Measurements from ENCODE around the gene PRDX2.

GRCh38 chr19:12770922-12771321 is 30.7 kb downstream of the PRDX2 start:
- TF ChIP-seq CTCF (IDR thresholded peaks at IDR 0.05; ENCODE audit: extremely low read depth in 1 of 2, insufficient read depth in 1 of 2, low read depth in 1 of 2, low read length in 2 of 2) (no peak), MAX (IDR thresholded peaks at IDR 0.05; ENCODE audit: insufficient read depth, insufficient read length) (no peak)

Measured in endothelial cell of umbilical vein (primary cell).